Measurements from ENCODE around the gene STARD13.

The STARD13 gene

DNA sequence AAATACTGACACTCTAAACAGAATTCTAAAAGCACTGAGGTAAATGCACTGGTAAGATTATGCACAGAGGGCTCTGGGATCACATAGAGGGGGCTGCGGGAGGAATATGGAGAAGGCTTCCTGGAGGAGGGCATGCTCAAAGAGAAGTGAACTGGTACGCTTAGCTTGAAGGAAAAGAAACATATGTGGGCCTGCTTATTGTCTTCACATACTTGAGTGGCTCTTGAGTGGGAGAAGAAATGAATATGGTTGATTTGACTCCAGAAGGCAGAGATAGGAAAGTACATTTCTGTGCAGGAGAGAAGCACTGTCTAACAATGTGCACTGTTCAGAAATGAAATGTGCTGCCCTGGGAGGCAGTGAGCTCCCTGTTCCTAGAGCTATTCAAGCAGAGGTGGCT, 178.2 kb downstream of the STARD13 start:
- DNase-seq, result no peak

DNA sequence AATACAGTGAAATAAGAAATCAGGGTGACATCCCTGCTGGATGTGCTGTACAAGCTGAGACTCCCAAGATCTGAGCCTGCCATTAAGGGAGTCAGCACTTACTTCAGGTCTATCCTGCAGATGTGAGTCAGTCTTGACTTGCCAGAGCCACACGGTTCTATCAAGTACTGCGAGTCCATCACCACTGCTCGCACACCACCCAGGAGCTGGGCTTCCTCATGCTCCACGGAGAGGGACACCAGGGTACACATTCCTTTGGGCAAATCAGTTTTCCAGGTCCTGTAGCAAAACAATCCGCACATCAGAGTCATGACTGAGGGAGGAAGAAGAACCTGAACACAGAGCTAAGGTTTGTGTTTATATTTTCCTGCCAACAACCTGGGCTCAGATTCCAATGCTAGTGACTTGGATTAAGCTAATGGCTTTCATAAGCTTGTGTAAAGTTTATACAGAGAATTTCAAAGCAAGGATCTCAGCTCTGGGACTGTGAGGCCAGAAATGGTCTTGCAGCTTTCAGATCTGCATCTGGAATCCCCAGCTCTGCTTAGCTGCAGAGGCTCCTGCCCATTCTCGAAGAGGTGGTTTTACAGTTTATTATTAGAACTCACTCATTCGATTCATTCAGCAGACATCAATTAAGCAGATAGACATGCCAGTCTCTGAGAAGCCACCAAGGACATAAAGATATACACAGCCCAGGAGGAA, 178.7 kb downstream of the STARD13 start:
- DNase-seq, result no peak

DNA sequence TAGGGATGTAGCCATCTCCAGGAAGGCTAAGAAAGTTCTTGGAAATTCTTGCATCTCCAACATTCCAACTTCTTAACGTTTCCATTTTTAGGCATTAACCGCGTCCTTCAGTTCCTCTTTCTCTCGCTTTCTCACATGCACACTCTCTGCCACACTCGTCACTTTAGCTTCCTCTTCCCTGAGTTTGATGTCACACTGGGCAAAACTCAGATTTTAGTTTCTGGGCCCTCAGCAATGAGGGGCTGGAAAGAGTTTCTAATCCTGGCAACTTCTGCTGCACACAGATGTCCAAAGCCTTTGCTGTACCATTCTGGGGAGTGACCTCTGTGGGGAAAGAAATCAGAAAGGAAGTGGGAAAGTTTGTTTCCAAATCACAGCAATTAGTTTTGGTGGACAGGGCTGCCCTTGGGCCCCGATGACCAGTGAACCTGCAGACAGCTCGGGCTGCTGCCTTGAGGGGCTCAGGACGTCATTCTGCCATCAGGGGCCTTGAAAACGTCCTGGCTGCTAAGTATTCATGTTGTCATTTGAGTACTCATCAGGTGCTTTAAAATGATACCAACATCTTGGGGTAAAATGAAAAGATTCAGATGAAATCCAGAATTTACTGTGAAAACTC, 180.1 kb downstream of the STARD13 start:
- DNase-seq, result no peak

DNA sequence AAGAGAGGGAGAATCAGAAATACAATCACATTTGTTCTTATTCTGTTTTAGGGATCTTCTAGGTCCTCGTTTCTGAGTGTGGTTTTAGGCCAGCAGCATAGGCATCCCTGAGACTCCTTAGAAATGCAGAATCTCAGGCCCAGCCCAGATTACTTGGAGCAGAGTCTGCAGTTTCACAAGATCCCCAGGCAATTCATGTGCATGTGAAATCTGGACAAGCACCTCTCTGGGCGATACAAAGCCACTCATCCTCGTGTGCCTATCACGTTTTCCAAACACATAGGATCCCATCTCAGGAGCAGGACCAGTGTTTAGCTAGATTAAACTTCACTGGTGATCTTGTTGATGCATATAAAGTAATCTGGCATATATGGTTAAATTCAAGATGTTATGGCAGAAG, 182.1 kb downstream of the STARD13 start:
- no peak for DNase-seq

DNA sequence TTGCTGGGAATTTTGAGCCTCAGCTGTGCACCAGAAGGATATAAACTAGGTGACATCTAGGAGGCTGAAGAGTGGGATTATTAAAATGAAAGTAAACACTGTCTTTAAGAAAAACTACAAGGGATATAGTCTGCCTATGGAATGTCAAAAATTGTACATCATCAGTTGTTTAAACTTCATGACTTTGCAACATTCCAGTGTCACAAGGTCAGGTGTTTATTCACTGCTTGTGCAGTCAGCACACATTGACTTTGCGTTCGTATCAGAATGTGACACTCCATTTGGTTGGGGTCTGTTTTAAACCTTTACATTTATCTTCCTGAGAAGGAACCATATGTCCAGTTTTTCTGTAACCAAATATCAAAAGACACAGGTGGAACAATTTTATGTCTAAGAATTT, 183.7 kb downstream of the STARD13 start:
- DNase-seq, result no peak

DNA sequence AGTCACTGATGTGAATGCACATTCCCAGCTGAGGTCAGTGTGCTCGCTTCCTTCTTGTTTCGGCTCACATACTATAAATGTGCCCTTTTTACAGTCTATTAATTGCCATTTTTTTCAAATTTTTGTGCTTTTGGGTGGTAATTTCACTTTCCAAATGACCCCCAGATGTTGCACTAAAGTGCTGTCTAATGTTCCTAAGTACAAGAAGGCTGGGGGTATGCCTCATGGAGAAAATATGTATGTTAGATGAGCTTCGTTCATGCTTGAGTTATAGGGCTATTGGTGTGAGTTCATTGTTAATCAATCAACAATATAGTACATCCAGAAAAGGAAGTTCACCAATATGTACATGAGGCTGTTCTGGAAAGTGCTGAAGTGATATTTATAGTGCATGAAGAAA, 184.7 kb downstream of the STARD13 start:
- DNase-seq, result no peak

DNA sequence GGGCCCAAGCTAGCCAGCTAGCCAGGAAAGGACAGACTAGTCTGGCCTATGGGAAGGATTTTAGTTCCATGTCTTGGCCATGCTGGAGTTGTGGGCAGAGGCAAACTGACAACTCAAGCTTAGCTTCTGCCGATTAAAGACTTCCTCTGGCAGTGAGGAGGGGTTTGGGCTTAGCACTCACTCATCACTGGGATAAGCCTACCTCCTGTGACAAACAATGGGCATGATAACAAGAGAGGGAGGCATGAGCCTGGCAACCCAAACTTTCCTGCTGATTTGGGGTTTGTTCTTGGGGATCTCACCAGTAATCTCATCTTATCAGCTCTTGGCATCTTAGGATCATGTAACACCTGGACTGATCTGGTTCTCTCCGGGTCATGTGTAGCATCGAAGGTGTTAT, 185.7 kb downstream of the STARD13 start:
- no peak for DNase-seq

DNA sequence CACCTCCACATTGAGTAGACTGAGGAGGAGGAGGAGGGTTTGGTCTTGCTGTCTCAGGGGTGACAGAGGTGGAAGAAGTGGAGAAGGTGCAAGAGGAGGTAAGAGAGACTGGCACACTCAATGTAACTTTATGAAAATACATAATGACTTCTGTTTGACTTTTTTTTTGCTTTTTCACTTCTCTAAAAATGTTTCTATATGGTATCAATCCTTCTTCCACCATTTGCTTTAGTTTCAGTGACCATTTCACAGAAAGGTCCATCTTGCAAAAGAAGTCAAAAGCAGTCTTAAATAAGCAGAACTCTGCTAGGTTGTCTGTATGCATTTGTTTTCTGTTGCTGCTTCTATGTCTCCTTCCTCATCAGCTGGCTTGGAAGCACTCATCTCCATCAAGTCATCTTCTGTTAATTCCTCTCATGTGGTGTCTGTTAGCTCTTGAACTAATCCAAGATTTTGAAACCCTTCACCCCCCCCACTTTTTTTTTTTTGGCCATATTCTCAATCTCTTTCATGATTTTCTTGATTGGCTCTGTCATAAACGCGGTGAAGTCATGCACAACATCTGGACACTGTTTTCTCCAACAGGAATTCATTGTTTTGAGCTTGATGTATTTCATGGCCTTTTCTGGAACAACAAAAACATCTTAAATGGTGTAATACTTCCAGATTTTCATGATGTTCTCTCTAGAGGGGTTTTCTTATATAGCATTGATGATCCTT, 188.5 kb downstream of the STARD13 start:
- DNase-seq, result no peak

DNA sequence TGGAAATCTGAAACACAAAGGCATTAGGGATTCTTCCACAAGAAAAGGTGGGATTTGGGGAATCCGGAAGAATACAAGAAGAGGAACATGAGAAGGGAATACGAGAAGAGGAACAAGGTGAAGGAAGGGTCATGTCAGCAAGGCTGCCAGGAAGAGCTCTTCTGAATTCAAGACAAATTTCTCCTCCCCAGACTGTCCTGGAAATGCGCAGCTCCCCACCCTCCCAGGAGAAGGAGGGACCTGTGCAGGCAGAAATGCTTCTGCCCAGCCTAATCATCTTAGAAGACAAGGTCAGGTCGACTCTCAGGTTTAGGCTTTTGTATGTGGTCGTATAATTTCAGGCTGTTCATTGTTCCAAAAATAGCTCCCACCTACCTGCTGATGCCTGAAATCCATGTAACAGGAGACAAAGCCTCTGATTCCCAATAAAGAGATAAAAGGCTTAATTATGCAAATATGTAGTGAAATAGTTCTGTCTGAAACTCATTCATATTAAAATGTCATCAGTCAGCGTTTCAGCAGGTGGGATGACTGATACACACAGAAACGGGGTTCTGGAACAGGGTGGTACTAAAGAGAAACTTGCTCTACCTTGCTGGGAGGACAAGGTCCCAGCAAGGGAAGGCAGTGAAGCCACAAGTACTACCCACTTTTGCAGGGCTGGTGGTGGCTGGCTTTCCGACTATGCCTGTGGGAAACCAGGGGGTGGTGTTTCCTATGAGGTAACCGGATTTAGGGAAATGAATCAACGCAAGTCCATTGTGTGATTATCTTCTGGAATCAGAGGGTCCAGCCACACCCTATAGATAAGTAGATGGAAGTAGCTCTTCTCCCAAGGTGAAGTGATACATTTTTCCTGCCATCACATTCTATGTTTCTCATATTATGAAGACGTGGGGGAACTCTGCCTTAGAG, 193.2 kb downstream of the STARD13 start:
- no peak for DNase-seq

DNA sequence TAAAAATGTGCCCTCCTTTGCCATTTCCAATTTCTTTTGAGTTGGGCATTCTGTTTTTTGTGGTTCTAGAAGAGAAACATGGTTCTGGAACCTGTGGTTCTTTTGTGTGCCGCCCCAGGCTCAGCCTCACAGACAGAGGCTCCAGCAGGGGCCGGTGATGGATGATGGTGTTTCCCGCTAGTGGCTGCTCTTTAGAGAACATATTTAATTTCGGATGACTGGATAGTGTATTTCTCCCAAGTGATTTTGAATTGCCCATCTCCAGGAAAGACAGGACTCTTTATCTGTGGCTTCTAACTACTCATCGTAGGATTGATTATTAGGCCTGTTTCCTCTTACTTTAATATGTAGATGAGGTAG, 194.2 kb downstream of the STARD13 start:
- no peak for DNase-seq

DNA sequence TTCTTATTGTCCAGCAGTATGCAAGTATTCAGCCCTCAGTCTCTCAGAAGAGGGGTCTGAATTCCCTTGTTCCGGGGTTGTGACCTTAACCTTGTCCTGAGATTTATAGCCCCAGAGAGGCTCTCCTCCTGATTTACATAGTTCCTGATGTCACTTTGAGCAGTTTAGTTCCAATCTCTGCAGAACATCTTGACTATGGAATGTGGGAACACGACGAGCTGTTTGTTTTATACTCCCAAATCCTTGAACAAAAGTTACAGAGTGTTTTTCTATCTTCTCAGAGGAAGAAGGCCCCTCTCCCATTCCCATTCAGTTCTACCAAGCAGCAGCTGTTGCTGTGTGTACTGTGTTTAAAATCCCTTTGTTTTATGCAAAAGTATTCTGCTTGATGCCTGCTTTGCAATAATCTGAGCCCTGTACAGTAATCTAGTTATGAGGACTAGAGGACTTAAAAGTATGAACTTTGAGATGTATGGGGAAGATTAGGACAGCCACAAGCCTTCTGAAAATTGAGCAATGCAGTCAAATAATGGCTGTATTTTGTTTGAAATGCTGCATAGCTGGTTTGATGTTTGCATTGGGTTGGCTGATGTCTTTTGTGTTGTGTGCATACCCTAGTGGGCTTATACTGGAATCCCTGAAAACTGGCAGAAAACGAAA, 194.7 kb downstream of the STARD13 start:
- no peak for DNase-seq

DNA sequence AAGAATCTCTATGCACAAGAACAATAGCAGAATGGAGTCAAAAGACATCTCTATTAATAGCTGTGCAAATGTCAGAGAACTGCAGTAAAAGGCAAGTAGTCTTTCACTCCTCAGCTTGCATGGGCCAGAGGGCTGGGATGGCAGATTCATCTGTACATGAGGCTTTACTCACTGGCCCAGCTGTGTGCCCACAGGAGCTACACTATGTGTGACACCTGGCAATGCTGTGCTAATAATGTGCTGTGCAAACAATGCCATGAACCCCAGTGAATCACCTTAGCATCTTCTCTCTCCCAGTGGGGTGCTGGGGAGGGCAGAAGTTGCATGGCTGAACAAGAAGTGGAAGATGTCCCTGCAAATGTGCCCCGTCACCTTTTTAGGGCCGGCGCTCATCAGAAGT, 196.2 kb downstream of the STARD13 start:
- DNase-seq, result no peak

DNA sequence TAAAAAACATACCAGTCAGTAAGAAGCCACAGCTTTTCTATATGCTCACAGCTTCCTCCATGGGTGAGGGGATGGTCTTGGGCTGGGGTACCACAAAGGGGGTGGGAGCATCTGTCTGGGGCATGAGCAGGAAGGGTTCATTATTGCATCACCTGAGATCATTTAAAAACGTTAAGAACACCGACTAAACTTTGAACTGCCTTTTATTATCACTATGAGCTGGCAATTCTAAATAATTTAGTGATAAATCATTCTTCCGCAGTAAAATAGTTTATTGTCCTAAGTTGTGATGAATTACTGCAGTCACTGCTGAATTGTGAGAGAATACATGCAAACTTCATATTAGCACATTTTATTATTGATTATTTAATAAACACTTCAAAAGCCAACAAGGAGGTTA, 197.8 kb downstream of the STARD13 start:
- no peak for DNase-seq

DNA sequence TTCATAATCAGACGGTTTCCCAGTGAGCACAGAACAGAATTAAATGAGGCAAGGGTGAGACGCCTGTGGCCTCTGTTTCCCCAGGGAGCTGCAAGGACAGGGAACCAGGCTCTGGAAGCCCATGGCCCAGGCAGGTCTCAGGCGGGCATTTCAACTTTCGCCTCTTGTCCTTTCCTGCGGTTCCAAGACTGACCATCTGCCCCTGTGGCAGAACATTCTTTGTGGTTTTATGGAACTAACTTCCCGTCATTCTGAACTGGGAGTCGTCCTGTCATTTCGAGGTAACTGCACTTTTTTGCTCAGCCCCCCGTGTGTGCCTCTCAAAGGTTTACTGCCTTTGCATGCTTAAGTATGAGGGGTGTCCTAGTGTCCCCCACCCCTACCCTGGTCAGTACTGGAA, 198.5 kb downstream of the STARD13 start:
- no peak for DNase-seq

DNA sequence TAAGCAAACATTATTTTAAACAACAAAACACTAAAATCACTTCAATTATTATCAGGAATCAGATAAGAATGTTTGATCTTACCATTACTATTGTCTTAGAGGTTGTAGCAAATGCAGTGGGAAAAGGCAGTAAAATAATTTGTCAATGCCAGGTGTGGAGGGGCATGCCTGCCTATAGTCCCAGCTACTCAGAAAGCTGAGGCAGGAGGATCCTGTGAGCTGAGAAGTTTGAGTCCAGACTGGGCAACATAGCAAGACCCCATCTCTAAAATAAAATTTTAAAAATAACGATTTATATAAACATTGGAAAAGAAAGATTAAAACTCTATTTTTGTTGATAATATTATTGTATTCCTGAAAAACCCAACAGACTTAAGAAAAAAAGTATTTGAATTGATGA, 202.5 kb downstream of the STARD13 start:
- DNase-seq, result no peak

DNA sequence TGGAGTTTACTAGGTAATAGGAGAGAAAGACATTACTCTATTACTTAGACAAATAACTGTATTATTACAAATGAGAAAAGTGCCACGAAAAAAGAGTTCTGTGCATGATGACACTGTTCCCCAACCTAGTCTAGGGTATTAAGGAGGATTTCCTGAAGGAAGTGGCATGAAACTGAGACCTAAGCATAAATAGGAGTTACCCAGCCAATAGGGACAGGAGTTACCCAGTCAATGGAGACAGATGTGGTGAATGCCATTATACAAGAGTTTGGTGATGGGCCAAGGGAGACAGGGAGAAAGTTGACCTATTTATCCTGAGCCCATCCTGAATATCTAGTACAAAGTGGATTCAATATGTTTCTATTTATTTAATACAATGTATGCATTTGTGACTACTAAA, 203.9 kb downstream of the STARD13 start:
- no peak for DNase-seq

DNA sequence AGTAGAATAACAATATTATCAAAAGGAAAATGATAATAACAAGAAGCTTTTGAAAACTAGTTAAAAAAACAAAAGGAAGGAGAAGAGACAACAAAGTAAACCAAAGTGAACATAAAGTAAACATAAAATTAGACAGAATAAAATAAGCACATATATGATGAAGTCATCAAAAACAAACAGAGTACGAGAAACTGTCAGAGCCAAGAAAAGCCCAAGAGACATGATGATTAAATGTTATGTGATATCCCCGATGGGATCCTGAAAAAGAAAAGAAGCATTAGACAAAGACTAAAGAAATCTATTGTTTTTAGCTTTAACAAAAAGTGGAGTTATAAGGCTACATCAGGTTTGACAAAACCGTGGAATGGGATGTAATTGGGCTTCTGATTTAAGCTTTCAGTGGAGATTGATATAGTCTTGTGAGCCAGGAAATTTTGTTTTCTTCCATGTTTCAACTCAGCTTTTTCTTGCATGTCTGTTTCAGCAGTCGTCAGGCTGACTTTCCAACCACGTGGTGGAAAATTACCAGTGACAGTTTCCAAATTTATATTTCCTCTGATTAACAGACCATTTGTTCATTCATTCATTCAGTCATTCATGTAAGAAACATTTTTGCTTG, 204.5 kb downstream of the STARD13 start:
- DNase-seq, result no peak

DNA sequence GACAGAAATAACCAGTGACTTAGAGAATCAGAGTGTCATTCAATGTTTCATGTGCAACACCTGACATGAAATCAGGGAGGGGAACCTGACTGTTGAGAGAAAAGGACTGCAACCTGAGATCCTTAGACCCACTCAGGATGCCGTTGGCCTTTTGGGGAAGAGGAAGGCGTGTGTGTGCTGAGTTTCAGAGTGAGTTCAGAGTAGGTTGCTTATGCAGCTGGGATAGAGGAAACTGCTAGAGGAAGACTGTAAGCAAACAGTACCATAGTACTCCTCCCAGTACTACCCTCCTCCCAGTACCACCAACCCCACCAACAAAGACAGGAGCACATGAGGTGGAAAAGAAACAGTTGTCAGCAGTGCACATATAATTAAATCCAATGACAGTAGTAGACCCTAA, 205.6 kb downstream of the STARD13 start:
- no peak for DNase-seq

DNA sequence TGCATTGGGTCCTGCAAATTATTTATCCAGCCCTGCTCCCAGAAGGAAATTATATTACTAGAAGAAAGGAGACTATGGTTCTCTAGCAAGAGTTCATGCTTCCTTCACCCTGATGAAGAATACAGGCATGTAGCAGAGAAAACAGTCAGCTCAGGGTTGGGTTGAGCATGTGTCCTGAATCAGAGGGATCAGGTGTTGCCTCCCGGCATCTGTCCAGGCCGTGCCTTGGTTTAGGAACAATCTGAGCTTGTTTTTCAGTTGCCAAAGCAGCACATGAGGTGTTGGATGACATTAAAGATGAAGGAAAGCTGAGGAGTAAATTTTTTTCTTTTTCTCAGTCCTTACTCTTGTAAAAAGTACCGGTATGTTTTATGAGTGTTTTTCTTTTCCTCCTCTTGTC, 207.3 kb downstream of the STARD13 start:
- no peak for DNase-seq

DNA sequence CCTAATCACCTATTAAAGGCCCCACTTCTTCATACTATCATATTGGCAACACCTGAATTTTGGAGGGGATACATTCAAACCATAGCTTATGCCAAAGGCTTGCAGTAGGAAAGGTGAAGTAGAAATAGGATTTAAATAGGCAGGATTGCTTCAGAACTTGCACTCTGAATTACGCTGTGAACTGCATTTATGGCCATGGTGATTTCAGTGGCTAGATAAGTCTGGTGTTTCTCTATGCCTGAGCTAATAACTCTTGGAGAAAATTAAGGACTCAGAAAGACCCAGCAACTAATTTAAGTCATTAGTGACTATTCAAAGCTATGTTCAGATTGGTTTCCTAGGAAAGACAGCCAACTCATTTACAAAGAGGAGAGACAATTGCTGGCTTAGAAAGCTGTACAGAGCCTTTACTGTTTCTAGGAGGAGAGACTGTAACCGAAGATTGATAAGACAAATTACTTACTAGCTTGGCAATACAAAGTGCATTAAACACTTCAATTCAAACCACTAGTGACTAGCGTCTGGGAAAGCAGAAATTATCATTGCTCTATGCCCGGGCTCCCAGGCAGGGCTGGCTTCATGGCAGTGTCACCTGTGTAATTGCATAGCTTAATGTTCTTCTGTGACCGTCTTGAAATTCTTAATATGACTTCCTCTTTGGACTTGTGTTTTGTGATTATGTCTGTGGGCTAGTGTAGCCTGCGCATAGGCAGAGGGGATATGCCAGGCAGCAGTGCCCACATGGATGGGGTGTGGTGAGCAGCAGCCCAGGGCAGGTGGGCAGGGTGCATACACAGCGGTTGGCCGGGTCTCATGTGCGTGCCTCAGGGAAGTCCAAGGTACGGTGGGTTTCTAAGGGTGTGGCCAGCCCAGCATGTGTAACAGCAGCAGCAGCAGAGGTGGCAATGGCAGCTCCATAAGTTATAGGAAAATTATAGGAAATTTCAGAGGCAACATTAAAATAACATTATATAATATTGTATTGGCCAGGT, 209.3 kb downstream of the STARD13 start:
- DNase-seq, result no peak

DNA sequence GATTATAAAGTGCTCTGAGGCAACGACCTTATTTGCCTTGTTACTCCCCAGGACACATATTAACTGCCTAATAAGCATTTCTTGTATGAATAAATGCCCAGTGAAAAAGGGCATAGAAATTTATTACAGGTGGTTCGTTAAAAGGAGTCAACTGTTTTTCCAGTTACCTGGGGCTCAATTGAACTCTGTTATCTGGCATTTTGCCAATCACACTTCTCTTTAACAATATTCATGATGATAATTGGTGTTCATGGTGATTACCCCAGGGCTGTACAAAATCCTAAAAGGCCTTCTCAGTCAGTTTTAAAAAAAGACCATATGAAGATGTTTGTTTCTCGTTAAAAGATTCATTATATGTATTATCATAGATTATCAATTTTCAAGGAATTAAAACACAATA, 212.2 kb downstream of the STARD13 start:
- DNase-seq, result no peak

Measured in activated CD4-positive, alpha-beta T cell treated with anti-CD3 and anti-CD28 coated beads, Interleukin-10, Interleukin-2, amounts not matched to agents 100 ng/mL and 50 ng/mL, durations not matched to agents 16 hours and 8 hours (primary cell).